ENCODE measurements around the gene RHOU. TPM values are rescaled to one million over a fixed set of nuclear protein-coding genes. Genes with fewer than 3 reads are reported as not detected.

RHOU gene
- total and polyA plus RNA-seq, 2 of the 13 experiments (the other 11 are each of a cell fraction or from before 2014, with no cell fraction given), result 11.9 to 18.5 TPM

- peak; percentile 49; the same call in 2 of the 3 replicates for ATAC-seq
- FAIRE-seq, result no peak
- intact Hi-C loops (cut with micrococcal nuclease; ENCODE audit: unreplicated experiment), result loop anchor here (5.0 to 10.0 kb wide), 2 partner anchors 35 to 557 kb away; no protein-coding TSS in a partner anchor
- no peak overlapping the region for H3K9ac ChIP-seq (ENCODE audit: insufficient read depth, low read depth, low read length)
- no peak overlapping the region for H3K4me3 ChIP-seq (replicated peaks in 1 of 3; ENCODE audit: insufficient read depth in 1 of 3, low read depth in 2 of 3, low read length in 3 of 3)
- DNase-seq (ENCODE audit: low spot score), result peak; percentile 60
- H3K36me3 ChIP-seq (replicated peaks in 1 of 2; ENCODE audit: control insufficient read depth in 1 of 2, insufficient read depth in 2 of 2, low read length in 2 of 2), result no peaks in the 10 kb centered on the region
- CTCF ChIA-PET (ENCODE audit: low intra/inter-chr PET ratio, low total read pairs), result no interaction called here
- in situ Hi-C loops (cut with HindIII; ENCODE audit: extremely low pct_ligation_motif_present, low pct_unique_long_range_greater_than_20kb), result loop anchor here (10.0 kb wide), 2 partner anchors 457 to 537 kb away; no protein-coding TSS in a partner anchor
- no peaks in the 10 kb centered on the region for H3K79me2 ChIP-seq (ENCODE audit: insufficient read depth, low read length)
- no peaks in the 10 kb centered on the region for H4K20me1 ChIP-seq (ENCODE audit: insufficient read depth, low read length)
- no TSS peak for BruUV-seq (replicated peaks)
- peaks cover 24% of the 10 kb centered on the region; the same call in 1 of the 2 replicates for H3K4me1 ChIP-seq (ENCODE audit: insufficient read depth, low read length)
- H3K4me2 ChIP-seq (ENCODE audit: low read depth, low read length), result no peak overlapping the region
- no peak overlapping the region for H3K27ac ChIP-seq (ENCODE audit: extremely low read length, insufficient read depth, low read length)
- no peaks in the 10 kb centered on the region; a peak in 1 of 5 replicates for H3K27me3 ChIP-seq (ENCODE audit: control insufficient read depth in 1 of 2, insufficient read depth in 2 of 2, low read length in 2 of 2)
- TF ChIP-seq ZFYVE20 (CRISPR knock-in tag; IDR thresholded peaks at IDR 0.05; ENCODE audit: borderline replicate concordance, low read depth), result no peak
- no peak for TF ChIP-seq IKZF4 (CRISPR knock-in tag; IDR thresholded peaks at IDR 0.05; ENCODE audit: borderline replicate concordance, low read depth, not compliant biosample characterization)
- TF ChIP-seq ARNT2 (CRISPR knock-in tag; IDR thresholded peaks at IDR 0.05; ENCODE audit: low read depth), result no peak
- peak; percentile 81 for TF ChIP-seq CEBPB (IDR thresholded peaks at IDR 0.05; ENCODE audit: borderline replicate concordance, low read depth, low read length)
- TF ChIP-seq KLF6 (CRISPR knock-in tag; IDR thresholded peaks at IDR 0.05), result no peak
- no peak for TF ChIP-seq ZUFSP (CRISPR knock-in tag; IDR thresholded peaks at IDR 0.05; ENCODE audit: borderline replicate concordance)
- TF ChIP-seq ZNF317 (CRISPR knock-in tag; IDR thresholded peaks at IDR 0.05), result no peak
- 0 out of 2 replicates have a peak, but pooled peaks have one; percentile 20 for TF ChIP-seq CEBPG (CRISPR knock-in tag; IDR thresholded peaks at IDR 0.05)
- TF ChIP-seq ZNF589 (CRISPR knock-in tag; conservative IDR thresholded peaks at IDR 0.05), result no peak
- TF ChIP-seq ZNF556 (CRISPR knock-in tag; IDR thresholded peaks at IDR 0.05; ENCODE audit: borderline replicate concordance), result no peak
- no peak for TF ChIP-seq RFX1 (IDR thresholded peaks at IDR 0.05)
- TF ChIP-seq NFIC (IDR thresholded peaks at IDR 0.05; ENCODE audit: low read length), result 0 out of 2 replicates have a peak, but pooled peaks have one; percentile 30
- TF ChIP-seq FOSL2 (CRISPR knock-in tag; IDR thresholded peaks at IDR 0.05), result no peak
- POLR2A ChIA-PET, result no interaction called here
- H2AFZ ChIP-seq (ENCODE audit: low read length), result no peak overlapping the region
- 28% methylated on average over 6 of the region's 6 CpGs for WGBS (ENCODE audit: low lambda C conversion rate)
- H3K9me3 ChIP-seq (ENCODE audit: low read length), result no peaks in the 10 kb centered on the region
Observed at GRCh38 chr1:228697207-228698016, 37.9 kb upstream of the RHOU start.

Data from HepG2 (cell line).